HFF-Myc (cell line): ENCODE data around the gene PLPPR3.

Experiments used
- DNase-seq: peaks from one replicate; pipeline ENCODE4 v3.0.0-alpha.2; 2011; ENCODE audit warnings: low read depth; ENCODE audit errors: extremely low read depth
- H3K4me3 ChIP-seq: replicated peaks from 2 replicates; pipeline ENCODE4 v1.5.1; 2011; ENCODE audit warnings: low read depth, mild to moderate bottlenecking, control low read depth, low read length
- CTCF ChIP-seq: IDR thresholded peaks from 2 replicates; pipeline ENCODE4 v1.5.1; 2012; ENCODE audit warnings: mild to moderate bottlenecking, low read depth, low read length, control low read depth; ENCODE audit errors: missing control alignments

Gene PLPPR3

GRCh38 chr19:815079-815774 lies 6.5 kb downstream of the PLPPR3 start:
- no peak overlapping the region for H3K4me3 ChIP-seq
- no peak for TF ChIP-seq CTCF
- DNase-seq, result no peak

GRCh38 chr19:814152-815078 lies 7.3 kb downstream of the PLPPR3 start:
- H3K4me3 ChIP-seq, result no peak overlapping the region
- TF ChIP-seq CTCF, result no peak
- no peak for DNase-seq

- no peak for TF ChIP-seq CTCF
- DNase-seq, result no peak
- H3K4me3 ChIP-seq, result no peak overlapping the region
Measured at GRCh38 chr19:813219-814151, 8.3 kb downstream of the PLPPR3 start.

GRCh38 chr19:812747-813218 lies 9.0 kb downstream of the PLPPR3 start:
- no peak for DNase-seq
- TF ChIP-seq CTCF, result no peak

GRCh38 chr19:812049-812746 lies 9.6 kb downstream of the PLPPR3 start:
- DNase-seq, result no peak
- H3K4me3 ChIP-seq, result no peak overlapping the region
- TF ChIP-seq CTCF, result no peak

More at GRCh38 chr19:812747-813218, 9.0 kb downstream of the PLPPR3 start:
- H3K4me3 ChIP-seq, result no peak overlapping the region
